ENCODE data around the gene IGSF1. TPM values are rescaled to one million over a fixed set of nuclear protein-coding genes. Genes with fewer than 3 reads are reported as not detected.
A peak's percentile ranks its signal among the peaks of the same experiment; 100 is the strongest.

IGSF1 gene
- total and polyA plus RNA-seq, 2 of the 13 experiments (the other 11 are each of a cell fraction or from before 2014, with no cell fraction given), result 58.7 to 108 TPM

DNA sequence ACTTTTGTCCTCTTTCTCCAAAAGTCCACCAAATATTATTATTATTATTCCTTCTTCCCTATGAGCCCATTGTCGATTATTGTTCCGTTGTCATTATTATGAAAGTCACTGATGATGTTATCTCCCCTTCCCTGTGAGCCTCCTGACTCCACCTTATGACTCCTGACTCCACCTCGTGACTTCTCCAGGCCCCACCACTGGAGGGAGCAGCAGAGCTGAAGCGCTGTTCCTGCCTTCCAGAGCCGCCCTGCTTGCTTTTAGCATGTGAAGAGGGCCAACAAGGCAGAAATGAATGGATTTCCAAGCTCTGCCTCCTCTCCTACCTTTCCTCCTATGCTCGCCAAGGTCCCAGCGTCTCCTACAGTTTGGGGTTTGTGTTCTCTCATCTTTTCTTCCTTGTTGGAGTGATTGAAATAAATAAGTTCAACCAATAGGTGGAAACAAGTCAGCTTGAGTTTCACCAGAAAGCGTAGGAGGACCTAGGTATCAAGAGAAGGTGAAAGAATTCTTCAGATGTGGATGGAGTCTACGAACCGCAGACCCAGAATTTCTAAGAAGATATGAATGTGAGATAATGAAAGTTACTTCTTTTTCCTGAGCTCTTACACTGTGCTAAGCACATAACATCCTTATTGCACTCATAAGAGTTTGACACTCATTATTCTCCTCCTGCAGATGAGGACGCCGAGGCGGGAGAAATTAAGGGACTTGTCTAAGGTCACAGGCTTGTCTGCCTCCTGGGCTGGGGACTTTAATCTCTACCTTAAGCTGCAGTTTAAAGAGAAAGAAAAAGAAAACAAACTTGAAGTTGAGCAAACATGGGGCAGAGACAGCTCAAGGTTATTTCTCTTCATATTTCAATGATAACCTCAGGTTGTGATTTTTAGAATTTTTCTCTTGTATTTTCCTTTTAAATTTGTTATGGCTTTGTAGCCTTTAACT, 26.1 kb downstream of the IGSF1 start:
- intact Hi-C loops (cut with micrococcal nuclease; ENCODE audit: unreplicated experiment) (loop anchor here (1.0 kb wide), 1 partner anchor 370 kb away; no protein-coding TSS in a partner anchor), in situ Hi-C loops (cut with HindIII; ENCODE audit: extremely low pct_ligation_motif_present, low pct_unique_long_range_greater_than_20kb) (loop anchor here (10.0 kb wide), 1 partner anchor 372 kb away; no protein-coding TSS in a partner anchor)
- ChIA-PET CTCF (ENCODE audit: low intra/inter-chr PET ratio, low total read pairs) (interaction anchor here (1.1 to 2.6 kb wide), 2 partner anchors 103 to 371 kb away, joined by 3 to 10 read pairs; no protein-coding TSS in a partner anchor), POLR2A (interaction anchor here (1.2 to 1.6 kb wide), 3 partner anchors 25 to 104 kb away, joined by 4 read pairs; no protein-coding TSS in a partner anchor)
- 4% methylated on average over 13 of the region's 13 CpGs for WGBS (ENCODE audit: low lambda C conversion rate)
- Histone ChIP-seq H3K9ac (ENCODE audit: insufficient read depth, low read depth, low read length) (no peak overlapping the region), H3K4me1 (ENCODE audit: insufficient read depth, low read length) (peaks cover 37% of the 10 kb centered on the region), H4K20me1 (ENCODE audit: insufficient read depth, low read length) (no peaks in the 10 kb centered on the region), H3K27ac (ENCODE audit: extremely low read length, insufficient read depth, low read length) (peak overlapping the region; percentile 52), H3K79me2 (ENCODE audit: insufficient read depth, low read length) (no peaks in the 10 kb centered on the region), H2AFZ (ENCODE audit: low read length) (peak overlapping the region; percentile 6), H3K27me3 (ENCODE audit: control insufficient read depth in 1 of 2, insufficient read depth in 2 of 2, low read length in 2 of 2) (no peaks in the 10 kb centered on the region; a peak in 1 of 5 replicates), H3K4me3 (replicated peaks in 1 of 3; ENCODE audit: insufficient read depth in 1 of 3, low read depth in 2 of 3, low read length in 3 of 3) (peak overlapping the region in 2 of 3 experiments; percentile 10 to 30; a peak in 2 of 6 replicates), H3K9me3 (ENCODE audit: low read length) (no peaks in the 10 kb centered on the region), H3K4me2 (ENCODE audit: low read depth, low read length) (peak overlapping the region; percentile 67), H3K36me3 (replicated peaks in 1 of 2; ENCODE audit: control insufficient read depth in 1 of 2, insufficient read depth in 2 of 2, low read length in 2 of 2) (no peaks in the 10 kb centered on the region)
- ATAC-seq (peak; percentile 94), DNase-seq (ENCODE audit: low spot score) (peak; percentile 35), FAIRE-seq (peak; percentile 79)
- BruUV-seq (replicated peaks), result no TSS peak
- TF ChIP-seq, protein P1, sequence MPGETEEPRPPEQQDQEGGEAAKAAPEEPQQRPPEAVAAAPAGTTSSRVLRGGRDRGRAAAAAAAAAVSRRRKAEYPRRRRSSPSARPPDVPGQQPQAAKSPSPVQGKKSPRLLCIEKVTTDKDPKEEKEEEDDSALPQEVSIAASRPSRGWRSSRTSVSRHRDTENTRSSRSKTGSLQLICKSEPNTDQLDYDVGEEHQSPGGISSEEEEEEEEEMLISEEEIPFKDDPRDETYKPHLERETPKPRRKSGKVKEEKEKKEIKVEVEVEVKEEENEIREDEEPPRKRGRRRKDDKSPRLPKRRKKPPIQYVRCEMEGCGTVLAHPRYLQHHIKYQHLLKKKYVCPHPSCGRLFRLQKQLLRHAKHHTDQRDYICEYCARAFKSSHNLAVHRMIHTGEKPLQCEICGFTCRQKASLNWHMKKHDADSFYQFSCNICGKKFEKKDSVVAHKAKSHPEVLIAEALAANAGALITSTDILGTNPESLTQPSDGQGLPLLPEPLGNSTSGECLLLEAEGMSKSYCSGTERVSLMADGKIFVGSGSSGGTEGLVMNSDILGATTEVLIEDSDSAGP (CRISPR knock-in tag; IDR thresholded peaks at IDR 0.05; ENCODE audit: borderline replicate concordance), result peak; percentile 19; the same call in 1 of the 2 replicates
- TF ChIP-seq TBX2 (CRISPR knock-in tag; IDR thresholded peaks at IDR 0.05; ENCODE audit: borderline replicate concordance) (peak; percentile 24; the same call in 1 of the 2 replicates), ATAD3A (CRISPR knock-in tag; IDR thresholded peaks at IDR 0.05) (no peak), SMC3 (IDR thresholded peaks at IDR 0.05; ENCODE audit: low read length) (peak; percentile 65), STAG1 (CRISPR knock-in tag; IDR thresholded peaks at IDR 0.05) (peak; percentile 79), RAD21 (CRISPR knock-in tag; IDR thresholded peaks at IDR 0.05) (peak; percentile 73), SALL1 (CRISPR knock-in tag; IDR thresholded peaks at IDR 0.05) (peak; percentile 34; the same call in 1 of the 2 replicates), ZNF530 (CRISPR knock-in tag; IDR thresholded peaks at IDR 0.05; ENCODE audit: low read depth) (no peak), SYNCRIP (IDR thresholded peaks at IDR 0.05; ENCODE audit: insufficient read depth, low read depth, low read length) (no peak), HNF4A (CRISPR knock-in tag; IDR thresholded peaks at IDR 0.05) (peak; percentile 44), ZFX (CRISPR knock-in tag; IDR thresholded peaks at IDR 0.05; ENCODE audit: low read depth) (peak; percentile 14; the same call in 1 of the 2 replicates)
- TF ChIP-seq, protein P2, sequence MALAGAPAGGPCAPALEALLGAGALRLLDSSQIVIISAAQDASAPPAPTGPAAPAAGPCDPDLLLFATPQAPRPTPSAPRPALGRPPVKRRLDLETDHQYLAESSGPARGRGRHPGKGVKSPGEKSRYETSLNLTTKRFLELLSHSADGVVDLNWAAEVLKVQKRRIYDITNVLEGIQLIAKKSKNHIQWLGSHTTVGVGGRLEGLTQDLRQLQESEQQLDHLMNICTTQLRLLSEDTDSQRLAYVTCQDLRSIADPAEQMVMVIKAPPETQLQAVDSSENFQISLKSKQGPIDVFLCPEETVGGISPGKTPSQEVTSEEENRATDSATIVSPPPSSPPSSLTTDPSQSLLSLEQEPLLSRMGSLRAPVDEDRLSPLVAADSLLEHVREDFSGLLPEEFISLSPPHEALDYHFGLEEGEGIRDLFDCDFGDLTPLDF (CRISPR knock-in tag; IDR thresholded peaks at IDR 0.05), result no peak
- TF ChIP-seq, protein P3, sequence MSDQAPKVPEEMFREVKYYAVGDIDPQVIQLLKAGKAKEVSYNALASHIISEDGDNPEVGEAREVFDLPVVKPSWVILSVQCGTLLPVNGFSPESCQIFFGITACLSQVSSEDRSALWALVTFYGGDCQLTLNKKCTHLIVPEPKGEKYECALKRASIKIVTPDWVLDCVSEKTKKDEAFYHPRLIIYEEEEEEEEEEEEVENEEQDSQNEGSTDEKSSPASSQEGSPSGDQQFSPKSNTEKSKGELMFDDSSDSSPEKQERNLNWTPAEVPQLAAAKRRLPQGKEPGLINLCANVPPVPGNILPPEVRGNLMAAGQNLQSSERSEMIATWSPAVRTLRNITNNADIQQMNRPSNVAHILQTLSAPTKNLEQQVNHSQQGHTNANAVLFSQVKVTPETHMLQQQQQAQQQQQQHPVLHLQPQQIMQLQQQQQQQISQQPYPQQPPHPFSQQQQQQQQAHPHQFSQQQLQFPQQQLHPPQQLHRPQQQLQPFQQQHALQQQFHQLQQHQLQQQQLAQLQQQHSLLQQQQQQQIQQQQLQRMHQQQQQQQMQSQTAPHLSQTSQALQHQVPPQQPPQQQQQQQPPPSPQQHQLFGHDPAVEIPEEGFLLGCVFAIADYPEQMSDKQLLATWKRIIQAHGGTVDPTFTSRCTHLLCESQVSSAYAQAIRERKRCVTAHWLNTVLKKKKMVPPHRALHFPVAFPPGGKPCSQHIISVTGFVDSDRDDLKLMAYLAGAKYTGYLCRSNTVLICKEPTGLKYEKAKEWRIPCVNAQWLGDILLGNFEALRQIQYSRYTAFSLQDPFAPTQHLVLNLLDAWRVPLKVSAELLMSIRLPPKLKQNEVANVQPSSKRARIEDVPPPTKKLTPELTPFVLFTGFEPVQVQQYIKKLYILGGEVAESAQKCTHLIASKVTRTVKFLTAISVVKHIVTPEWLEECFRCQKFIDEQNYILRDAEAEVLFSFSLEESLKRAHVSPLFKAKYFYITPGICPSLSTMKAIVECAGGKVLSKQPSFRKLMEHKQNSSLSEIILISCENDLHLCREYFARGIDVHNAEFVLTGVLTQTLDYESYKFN (CRISPR knock-in tag; conservative IDR thresholded peaks at IDR 0.05), result peak; percentile 66
- TF ChIP-seq, protein P4, sequence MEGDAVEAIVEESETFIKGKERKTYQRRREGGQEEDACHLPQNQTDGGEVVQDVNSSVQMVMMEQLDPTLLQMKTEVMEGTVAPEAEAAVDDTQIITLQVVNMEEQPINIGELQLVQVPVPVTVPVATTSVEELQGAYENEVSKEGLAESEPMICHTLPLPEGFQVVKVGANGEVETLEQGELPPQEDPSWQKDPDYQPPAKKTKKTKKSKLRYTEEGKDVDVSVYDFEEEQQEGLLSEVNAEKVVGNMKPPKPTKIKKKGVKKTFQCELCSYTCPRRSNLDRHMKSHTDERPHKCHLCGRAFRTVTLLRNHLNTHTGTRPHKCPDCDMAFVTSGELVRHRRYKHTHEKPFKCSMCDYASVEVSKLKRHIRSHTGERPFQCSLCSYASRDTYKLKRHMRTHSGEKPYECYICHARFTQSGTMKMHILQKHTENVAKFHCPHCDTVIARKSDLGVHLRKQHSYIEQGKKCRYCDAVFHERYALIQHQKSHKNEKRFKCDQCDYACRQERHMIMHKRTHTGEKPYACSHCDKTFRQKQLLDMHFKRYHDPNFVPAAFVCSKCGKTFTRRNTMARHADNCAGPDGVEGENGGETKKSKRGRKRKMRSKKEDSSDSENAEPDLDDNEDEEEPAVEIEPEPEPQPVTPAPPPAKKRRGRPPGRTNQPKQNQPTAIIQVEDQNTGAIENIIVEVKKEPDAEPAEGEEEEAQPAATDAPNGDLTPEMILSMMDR (CRISPR knock-in tag; IDR thresholded peaks at IDR 0.05), result peak; percentile 83

Data from HepG2 (cell line).